SHP77 (cell line): ENCODE results near the gene FOLR2.

Source experiments
- DNase-seq, 2 experiments: peaks; one replicate each; lab custom pipeline; 2025; lab: John Stamatoyannopoulos, UW

FOLR2 gene

DNA sequence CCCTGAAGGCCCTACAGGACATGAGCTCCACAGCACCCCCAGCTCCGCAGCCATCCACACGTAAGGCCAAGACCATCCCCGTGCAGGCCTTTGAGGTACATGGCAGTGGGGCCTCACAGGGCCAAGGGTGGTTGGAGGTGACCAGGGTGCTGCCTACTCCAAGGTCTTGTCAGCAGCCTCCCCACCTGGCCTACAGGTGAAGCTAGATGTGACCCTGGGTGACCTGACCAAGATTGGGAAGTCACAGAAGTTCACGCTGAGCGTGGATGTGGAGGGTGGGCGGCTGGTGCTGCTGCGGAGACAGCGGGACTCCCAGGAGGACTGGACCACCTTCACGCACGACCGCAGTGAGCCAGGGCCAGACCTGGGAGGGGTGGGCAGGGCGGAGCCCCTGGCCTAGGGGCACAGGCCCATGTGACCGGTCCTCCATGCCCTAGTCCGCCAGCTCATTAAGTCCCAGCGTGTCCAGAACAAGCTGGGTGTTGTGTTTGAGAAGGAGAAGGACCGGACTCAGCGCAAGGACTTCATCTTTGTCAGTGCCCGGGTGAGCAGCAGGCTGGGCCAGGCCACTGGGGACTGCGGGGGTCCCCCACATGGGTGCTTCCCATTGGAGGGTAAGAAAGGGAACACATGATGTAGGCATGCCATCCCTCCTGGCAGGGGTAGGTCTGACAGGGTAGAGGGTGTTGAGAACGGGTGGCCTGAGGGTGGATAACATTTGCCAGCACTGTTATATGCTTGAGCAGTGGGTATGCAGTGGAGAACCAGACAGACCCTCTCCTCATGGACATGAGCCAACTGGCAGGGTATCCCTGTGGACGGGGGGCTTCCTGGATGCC lies 13.6 kb downstream of the FOLR2 start:
- DNase-seq, result no peak

DNA sequence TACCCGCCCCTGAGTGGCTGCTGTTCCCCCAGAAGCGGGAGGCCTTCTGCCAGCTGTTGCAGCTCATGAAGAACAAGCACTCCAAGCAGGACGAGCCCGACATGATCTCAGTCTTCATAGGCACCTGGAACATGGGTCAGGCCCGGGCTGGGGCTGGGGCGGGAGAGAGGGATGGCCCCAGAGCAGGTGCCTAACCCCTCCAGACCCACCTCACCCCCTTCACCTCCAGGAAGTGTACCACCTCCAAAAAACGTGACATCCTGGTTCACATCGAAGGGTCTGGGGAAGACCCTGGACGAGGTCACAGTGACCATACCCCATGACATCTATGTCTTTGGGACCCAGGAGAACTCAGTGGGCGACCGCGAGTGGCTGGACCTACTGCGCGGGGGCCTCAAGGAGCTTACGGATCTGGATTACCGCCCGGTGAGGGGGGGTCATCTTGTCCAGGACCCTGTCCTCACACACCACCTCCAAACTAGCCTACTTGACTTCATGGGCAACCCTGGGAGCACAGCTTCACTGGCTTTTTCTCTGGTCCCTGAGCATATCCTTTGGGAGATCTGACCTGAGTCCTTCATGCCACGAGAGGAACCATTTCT lies 14.3 kb downstream of the FOLR2 start:
- DNase-seq, result no peak

- no peak for DNase-seq
Observed at GRCh38 chr11:72231396-72232259, 15.0 kb downstream of the FOLR2 start.

- no peak for DNase-seq
Observed at GRCh38 chr11:72232260-72233055, 15.9 kb downstream of the FOLR2 start.

DNA sequence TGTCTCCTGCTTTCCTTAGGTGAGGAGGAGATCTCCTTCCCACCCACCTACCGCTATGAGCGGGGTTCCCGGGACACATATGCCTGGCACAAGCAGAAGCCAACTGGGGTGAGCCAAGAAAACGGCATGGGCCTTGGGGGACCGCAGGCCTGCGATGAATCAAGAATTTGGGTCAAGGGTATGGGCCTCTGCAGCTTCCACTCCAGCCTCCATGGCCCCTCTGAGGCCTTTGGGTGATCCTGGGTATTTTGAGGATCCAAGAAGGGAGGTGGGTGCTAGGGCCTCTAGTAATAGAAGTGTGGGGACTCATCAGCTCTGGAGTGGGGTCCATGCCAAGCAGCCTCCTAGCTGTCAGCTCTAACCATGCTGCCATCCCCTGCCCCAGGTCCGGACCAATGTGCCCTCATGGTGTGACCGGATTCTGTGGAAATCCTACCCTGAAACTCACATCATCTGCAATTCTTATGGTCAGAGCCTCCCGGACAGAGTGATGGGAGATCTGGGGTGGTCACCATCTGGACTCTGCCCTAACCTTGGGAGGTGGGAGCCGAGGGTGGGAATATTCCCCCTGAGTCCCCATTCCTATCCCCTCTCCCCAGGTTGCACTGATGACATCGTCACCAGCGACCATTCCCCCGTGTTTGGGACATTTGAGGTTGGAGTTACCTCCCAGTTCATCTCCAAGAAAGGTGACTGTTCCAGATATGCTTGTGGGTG lies 16.6 kb downstream of the FOLR2 start:
- DNase-seq, result no peak

DNA sequence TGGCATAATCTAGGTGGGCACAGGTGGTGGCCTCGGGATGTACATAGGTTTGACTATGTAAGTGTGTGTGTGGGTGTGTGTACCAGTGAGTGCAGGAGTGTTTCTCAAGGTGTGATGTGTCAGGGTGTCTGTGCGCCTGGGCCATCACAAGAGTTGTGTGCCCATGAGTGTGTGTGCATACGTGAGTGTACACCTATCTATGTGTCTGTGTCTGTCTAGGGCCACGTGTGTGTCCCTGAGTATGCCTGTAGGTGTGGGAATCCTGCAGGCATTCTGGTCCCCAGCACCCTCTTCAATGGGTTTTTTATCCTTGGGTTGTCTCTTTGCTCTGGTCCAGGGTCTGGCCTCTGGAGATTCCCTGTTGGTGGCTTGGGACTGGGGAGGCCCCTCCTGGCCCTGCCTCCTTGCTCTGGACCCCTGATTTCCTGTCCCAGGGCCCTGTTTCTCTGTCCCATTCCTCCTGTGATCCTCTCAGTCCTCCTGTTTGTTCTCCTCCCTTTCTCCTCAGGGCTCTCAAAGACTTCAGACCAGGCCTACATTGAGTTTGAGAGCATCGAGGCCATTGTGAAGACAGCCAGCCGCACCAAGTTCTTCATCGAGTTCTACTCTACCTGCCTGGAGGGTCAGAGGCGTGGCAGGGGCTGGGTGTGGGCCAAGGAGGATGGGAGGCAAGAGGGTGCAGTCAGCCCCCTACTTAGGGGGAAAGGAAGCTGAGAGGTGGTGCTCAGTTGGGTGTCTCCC lies 17.3 kb downstream of the FOLR2 start:
- DNase-seq, result no peak

GRCh38 chr11:72234514-72234830 lies 17.9 kb downstream of the FOLR2 start:
- no peak for DNase-seq

GRCh38 chr11:72234920-72235319 lies 18.3 kb downstream of the FOLR2 start:
- DNase-seq, result no peak

GRCh38 chr11:72235351-72236057 lies 18.9 kb downstream of the FOLR2 start:
- DNase-seq, result no peak

DNA sequence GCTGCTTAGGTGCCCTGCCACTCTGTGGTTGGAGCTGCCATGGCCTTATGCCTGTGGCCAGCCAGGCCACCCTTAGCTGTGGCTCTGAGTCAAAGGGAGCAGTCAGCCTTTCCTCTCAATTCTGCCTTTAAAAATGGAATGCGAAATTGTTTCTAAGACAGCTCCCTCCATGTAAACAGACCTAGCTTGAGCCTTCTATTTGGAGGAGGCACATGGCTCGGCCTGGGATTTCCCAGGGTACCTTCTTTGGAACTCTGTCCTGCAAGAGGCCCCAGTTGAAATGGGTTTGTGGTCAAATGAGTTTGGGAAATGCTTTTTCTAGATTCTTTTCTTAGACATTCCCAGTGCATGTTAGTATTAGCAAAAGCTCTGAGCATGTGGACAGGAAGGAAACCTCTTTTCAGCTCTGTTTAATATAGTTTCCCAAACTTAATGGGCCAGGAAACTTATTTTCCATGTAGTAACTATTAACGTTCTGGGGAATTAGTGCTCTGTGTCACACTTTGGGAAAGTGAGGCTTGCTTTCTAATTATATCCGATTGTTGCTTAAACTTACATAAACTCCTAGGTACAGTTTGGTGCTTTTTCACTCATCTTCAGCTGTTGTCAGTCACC lies 19.6 kb downstream of the FOLR2 start:
- DNase-seq, result no peak

DNA sequence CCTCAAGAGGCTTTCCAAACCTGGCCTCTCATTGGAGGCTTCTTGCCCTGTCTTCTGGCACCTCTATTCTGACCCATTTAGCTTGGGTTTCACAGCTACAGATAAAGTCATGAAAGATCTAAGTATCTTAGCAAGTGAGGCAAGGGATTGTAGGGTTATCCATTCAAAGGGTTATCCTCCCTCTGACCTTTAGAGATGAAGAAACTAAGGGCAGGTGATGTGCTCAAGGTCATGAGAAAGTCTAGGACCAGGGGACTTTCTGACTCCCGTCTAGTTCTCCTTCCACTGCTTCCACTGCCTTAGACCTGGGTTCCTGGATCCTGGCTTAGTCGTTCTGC lies 20.1 kb downstream of the FOLR2 start:
- no peak for DNase-seq

DNA sequence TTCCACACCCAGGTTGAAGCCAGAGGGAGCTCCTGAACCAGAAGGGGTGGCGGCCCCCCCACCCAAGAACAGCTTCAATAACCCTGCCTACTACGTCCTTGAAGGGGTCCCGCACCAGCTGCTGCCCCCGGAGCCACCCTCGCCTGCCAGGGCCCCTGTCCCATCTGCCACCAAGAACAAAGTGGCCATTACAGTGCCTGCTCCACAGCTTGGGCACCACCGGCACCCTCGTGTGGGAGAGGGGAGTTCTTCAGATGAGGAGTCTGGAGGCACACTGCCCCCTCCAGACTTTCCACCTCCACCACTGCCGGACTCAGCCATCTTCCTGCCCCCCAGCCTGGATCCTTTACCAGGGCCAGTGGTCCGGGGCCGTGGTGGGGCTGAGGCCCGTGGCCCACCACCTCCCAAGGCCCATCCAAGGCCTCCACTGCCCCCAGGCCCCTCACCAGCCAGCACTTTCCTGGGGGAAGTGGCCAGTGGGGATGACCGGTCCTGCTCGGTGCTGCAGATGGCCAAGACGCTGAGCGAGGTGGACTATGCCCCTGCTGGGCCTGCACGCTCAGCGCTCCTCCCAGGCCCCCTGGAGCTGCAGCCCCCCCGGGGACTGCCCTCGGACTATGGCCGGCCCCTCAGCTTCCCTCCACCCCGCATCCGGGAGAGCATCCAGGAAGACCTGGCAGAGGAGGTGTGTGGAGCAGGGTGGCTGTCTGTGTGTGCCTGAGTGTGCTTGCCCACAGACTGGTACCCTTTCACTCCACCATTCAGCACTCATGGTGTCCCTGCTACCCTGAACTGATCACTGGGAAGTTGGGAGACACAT lies 20.7 kb downstream of the FOLR2 start:
- no peak for DNase-seq

- peak; percentile 24 to 58 for DNase-seq
Observed at GRCh38 chr11:72238040-72238450, 21.5 kb downstream of the FOLR2 start.

DNA sequence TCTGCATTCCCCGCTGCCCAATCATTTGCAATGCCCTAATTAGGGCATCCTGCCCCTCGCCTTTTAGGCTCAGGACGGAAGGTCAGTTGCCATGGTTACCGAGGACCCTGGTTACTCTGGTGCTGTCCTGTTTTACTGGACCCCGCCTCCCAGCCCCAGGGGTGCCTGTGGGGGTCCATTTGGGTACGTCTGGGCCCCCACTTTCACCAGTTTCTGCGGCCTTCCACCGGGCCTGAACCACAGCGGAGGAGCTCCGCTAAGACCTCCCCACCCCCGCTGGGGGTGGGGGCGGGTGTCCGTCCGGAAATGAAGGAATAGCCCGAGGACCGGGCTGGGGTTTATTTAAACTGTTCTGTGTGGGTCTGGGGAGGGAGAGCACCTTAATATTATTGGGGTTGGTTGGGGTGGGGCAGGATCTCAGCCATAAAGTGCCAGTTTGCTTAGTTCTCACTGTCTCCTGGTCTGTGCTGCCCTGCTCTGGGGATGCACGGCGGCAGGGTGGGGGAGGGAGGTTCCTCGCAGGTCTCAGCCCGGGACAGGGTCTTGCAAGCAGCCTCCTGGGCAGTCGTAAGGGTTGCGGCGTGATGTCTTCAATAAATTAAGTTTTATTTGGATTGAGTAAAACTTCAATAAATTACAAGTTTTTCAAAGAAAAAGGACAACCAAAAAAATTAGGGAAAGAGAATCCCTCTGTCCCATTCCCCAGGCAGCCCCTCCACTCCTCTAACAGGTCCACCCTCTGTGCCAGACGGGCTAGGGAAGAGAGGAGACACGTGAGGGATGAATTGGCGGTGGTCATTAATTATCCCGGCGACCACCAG lies 22.1 kb downstream of the FOLR2 start:
- DNase-seq, result no peak

DNA sequence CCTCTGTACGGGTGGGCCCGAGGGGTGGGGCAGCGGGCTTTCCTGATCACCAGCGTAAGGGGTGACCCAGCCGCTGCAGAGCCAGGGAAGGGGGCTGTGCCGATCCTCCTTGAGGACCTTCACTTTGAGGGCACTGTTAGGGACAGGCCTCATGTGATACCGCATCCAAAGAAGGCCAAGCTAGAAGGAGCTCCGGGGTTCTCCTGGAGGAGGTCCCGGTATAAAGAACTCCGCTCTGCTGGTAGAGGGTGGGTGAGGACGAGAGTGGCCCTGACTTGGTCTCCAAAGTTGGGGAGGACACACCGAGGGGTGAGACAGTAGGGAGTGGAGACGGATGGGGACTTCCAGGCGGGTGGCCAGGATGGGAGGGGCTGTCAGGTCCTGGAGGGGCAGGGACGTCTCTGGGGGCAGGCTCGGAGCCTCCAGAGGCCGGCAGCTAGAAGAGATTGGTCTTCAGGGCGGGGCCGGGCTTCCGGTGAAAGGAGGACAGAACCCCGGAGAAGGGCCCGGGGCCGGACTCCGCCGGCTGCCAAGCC lies 22.8 kb downstream of the FOLR2 start:
- peak in 1 of 2 experiments; percentile 17 for DNase-seq

DNA sequence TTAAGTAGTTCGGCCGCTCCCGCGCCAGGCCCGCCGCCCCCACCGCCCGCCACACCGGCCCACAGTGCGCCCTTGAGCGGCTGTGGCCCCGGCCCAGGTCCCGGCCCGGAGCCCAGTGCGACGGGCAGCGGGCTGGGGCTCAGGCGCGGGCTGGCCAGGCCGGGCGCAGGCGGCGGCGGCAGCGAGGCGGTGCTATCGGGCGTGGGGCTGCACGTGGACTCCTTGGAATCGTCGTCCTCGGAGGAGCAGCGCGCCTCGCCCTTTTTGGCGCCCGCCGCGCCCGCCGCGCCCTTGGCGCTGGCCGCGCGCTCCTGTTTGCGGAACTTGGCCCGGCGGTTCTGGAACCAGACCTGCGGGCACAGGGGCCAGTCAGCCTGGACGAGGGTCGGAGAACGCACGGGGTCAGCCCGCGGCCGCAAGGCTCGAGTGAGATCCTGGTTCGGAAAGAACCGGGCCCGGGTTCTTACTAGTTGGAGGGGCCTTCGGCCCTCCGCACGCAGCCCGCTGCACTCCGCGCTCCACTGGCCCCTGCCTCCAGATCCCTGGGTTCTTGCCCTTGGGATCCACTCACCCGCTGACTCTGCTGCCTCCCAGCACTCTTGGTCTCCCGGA lies 23.4 kb downstream of the FOLR2 start:
- no peak for DNase-seq
